ENCODE data around the gene HEXIM2.

GRCh38 chr17:45119964-45120363, 41.7 kb upstream of the HEXIM2 start:
- no peak for TF ChIP-seq CTCF (conservative IDR thresholded peaks at IDR 0.05; ENCODE audit: low read depth in 2 of 2)
- TF ChIP-seq POLR2AphosphoS5 (IDR thresholded peaks at IDR 0.05; ENCODE audit: low read depth) = no peak

Data from GM23338 (cell line).